HepG2 (cell line): ENCODE measurements around the gene F2RL3. TPM values are rescaled to one million over a fixed set of nuclear protein-coding genes. Genes with fewer than 3 reads are reported as not detected.

Experiments used
- ATAC-seq: fragments of 200-7000 bp; cut with Tn5 transposase; 3 replicates; pipeline ENCODE4 v1.9.1; 2020; ENCODE audit warnings: mild to moderate bottlenecking, moderate library complexity
- BruUV-seq: library from RNA; stranded (reverse); fragments of 400-500 nt; replicated peaks from 2 replicates; lab custom pipeline; 2021; lab: Mats Ljungman, UMichigan
- CTCF ChIA-PET: fragments of 300-600 bp; formaldehyde crosslinking; extraction: SDS; loops from one replicate; lab custom pipeline; 2021; ENCODE audit warnings: low total read pairs, inconsistent platforms, low intra/inter-chr PET ratio; lab: Yijun Ruan, JAX
- POLR2A ChIA-PET: fragments of 350-600 bp; sonication (Branson Sonifier 250); formaldehyde crosslinking; loops from one replicate; lab custom pipeline; 2020; ENCODE audit warnings: antibody characterized with exemption, inconsistent platforms; lab: Yijun Ruan, JAX
- DNase-seq: peaks from one replicate; pipeline ENCODE4 v3.0.0-alpha.2; 2015; ENCODE audit warnings: low spot score
- FAIRE-seq: peaks from 3 replicates; lab custom pipeline; 2011; peaks lifted over from hg19 to GRCh38; lab: Jason Lieb, UNC
- H2AFZ ChIP-seq: one replicate; pipeline ENCODE4 v1.6.1; 2011; ENCODE audit warnings: low read length, inconsistent platforms
- H3K27ac ChIP-seq: fragments of 300-600 bp; 3 replicates; pipeline ENCODE4 v1.8.0; 2011; ENCODE audit warnings: mixed run types, mild to moderate bottlenecking, mixed read lengths, low read length, inconsistent platforms; ENCODE audit not compliant: insufficient read depth; ENCODE audit errors: extremely low read length
- H3K27me3 ChIP-seq, 2 experiments: fragments of 200-600 bp in 1 of 2; 2 replicates in 1 of 2; 3 replicates in 1 of 2; pipeline versions ENCODE4 v1.6.0 to v1.8.0; 2011; ENCODE audit warnings: low read length in 2 of 2, mild to moderate bottlenecking in 2 of 2, moderate library complexity in 2 of 2, inconsistent platforms in 1 of 2; ENCODE audit not compliant: insufficient read depth in 2 of 2, control insufficient read depth in 1 of 2
- H3K36me3 ChIP-seq, 2 experiments: fragments of 200-600 bp in 1 of 2; replicated peaks in 1 of 2; 2 replicates in 1 of 2; 3 replicates in 1 of 2; pipeline versions ENCODE4 v1.5.1 to v1.8.0; 2011; ENCODE audit warnings: low read length in 2 of 2, inconsistent platforms in 1 of 2; ENCODE audit not compliant: insufficient read depth in 2 of 2, control insufficient read depth in 1 of 2
- H3K4me1 ChIP-seq: 2 replicates; pipeline ENCODE4 v1.5.1; 2012; ENCODE audit warnings: low read length, inconsistent platforms; ENCODE audit not compliant: insufficient read depth
- H3K4me2 ChIP-seq: 2 replicates; pipeline ENCODE4 v1.6.0; 2011; ENCODE audit warnings: low read depth, low read length, inconsistent platforms
- H3K4me3 ChIP-seq, 3 experiments: fragments of 200-600 bp in 1 of 3; sonication (generic), shearing (Covaris generic) in 1 of 3; replicated peaks in 1 of 3; 2 replicates each; pipeline ENCODE4 v1.5.1; 2011 to 2016; ENCODE audit warnings: low read length in 3 of 3, inconsistent platforms in 2 of 3, low read depth in 2 of 3, mild to moderate bottlenecking in 2 of 3, control low read depth in 1 of 3, mixed read lengths in 1 of 3; ENCODE audit not compliant: insufficient read depth in 1 of 3
- H3K79me2 ChIP-seq: one replicate; pipeline ENCODE4 v1.6.1; 2011; ENCODE audit warnings: low read length, inconsistent platforms; ENCODE audit not compliant: insufficient read depth
- H3K9ac ChIP-seq: 2 replicates; pipeline ENCODE4 v1.6.0; 2011; ENCODE audit warnings: mild to moderate bottlenecking, low read depth, low read length, inconsistent platforms; ENCODE audit not compliant: insufficient read depth
- H3K9me3 ChIP-seq: 2 replicates; pipeline ENCODE4 v1.5.1; 2012; ENCODE audit warnings: mild to moderate bottlenecking, low read length
- H4K20me1 ChIP-seq: 2 replicates; pipeline ENCODE4 v1.6.0; 2011; ENCODE audit warnings: inconsistent platforms, mild to moderate bottlenecking, low read length, moderate library complexity; ENCODE audit not compliant: insufficient read depth
- CAMTA2 ChIP-seq: sonication (generic); formaldehyde crosslinking; IDR thresholded peaks from 2 replicates; pipeline ENCODE4 v1.4.0; 2020; ENCODE audit warnings: mild to moderate bottlenecking, missing genetic modification reagents, borderline replicate concordance
- HOXD1 ChIP-seq: sonication (generic); formaldehyde crosslinking; IDR thresholded peaks from 2 replicates; pipeline ENCODE4 v1.5.0; 2020; ENCODE audit warnings: missing genetic modification reagents
- KDM5A ChIP-seq: fragments of 200-600 bp; sonication (generic); IDR thresholded peaks from 2 replicates; pipeline ENCODE4 v1.7.0; 2018; ENCODE audit warnings: antibody characterized with exemption, mild to moderate bottlenecking, low read length, borderline replicate concordance
- NFYB ChIP-seq: sonication (generic); formaldehyde crosslinking; IDR thresholded peaks from 2 replicates; pipeline ENCODE4 v1.4.0; 2020; ENCODE audit warnings: missing genetic modification reagents
- NRL ChIP-seq: sonication (generic); formaldehyde crosslinking; IDR thresholded peaks from 2 replicates; pipeline ENCODE4 v1.5.0; 2020; ENCODE audit warnings: missing genetic modification reagents, mild to moderate bottlenecking, moderate library complexity, borderline replicate concordance
- POLR2AphosphoS2 ChIP-seq: IDR thresholded peaks from 2 replicates; pipeline ENCODE4 v1.6.1; 2011; ENCODE audit warnings: low read depth, low read length, improper control_type of control experiment
- XRCC5 ChIP-seq: fragments of 200-400 bp; formaldehyde crosslinking; optimal IDR thresholded peaks from 2 replicates; pipeline ENCODE3; 2017; ENCODE audit warnings: mild to moderate bottlenecking, low read length
- ZNF24 ChIP-seq: fragments of 450-650 bp; IDR thresholded peaks from 2 replicates; pipeline ENCODE4 v1.6.1; 2017; ENCODE audit warnings: antibody characterized with exemption, mild to moderate bottlenecking
- ZNF432 ChIP-seq: sonication (generic); formaldehyde crosslinking; IDR thresholded peaks from 2 replicates; pipeline ENCODE4 v1.5.0; 2020; ENCODE audit warnings: missing genetic modification reagents, mild to moderate bottlenecking, borderline replicate concordance
- ZNF780A ChIP-seq: sonication (generic); formaldehyde crosslinking; IDR thresholded peaks from 2 replicates; pipeline ENCODE4 v1.8.0; 2022; ENCODE audit warnings: mild to moderate bottlenecking, missing genetic modification reagents, moderate library complexity
- WGBS: methylation state at CpG from one replicate; pipeline ENCODE4 v1.1.6; 2017; ENCODE audit warnings: low lambda C conversion rate; 5-methylcytosine and 5-hydroxymethylcytosine counted together
- in situ Hi-C: cut with HindIII; loops from 2 replicates; pipeline ENCODE4 v1.10.0; 2017; ENCODE audit warnings: low pct_unique_long_range_greater_than_20kb; ENCODE audit not compliant: extremely low pct_ligation_motif_present
- intact Hi-C: fragments of 100-400 bp; cut with micrococcal nuclease; formaldehyde crosslinking; loops from one replicate; pipeline ENCODE4 v1.10.0; 2022; ENCODE audit not compliant: unreplicated experiment
- polyA plus RNA-seq, 8 experiments: library from polyadenylated mRNA; depleted of rRNA in 3 of 8; stranded (reverse) in 7 of 8; unstranded in 1 of 8; fragments of >200 nt; fragmentation: Illumina TruSeq in 4 of 8; extraction: Trizol in 4 of 8; gene quantifications; 2 replicates each; pipeline versions ENCODE4 v1.2.1 to v1.2.3, GENCODE V29; 2011 to 2016; ENCODE audit warnings: low read depth in 4 of 8, missing spikeins in 1 of 8, mixed read lengths in 1 of 8; ENCODE audit not compliant: insufficient read depth in 1 of 8
- total RNA-seq, 5 experiments: library from RNA; depleted of rRNA; stranded (reverse); fragments of >200 nt; fragmentation: Illumina TruSeq; extraction: Trizol; gene quantifications; 2 replicates each; pipeline ENCODE4 v1.2.3, GENCODE V29; 2016; ENCODE audit warnings: low read depth in 1 of 5
- TF ChIP-seq, protein P1 (sequence below): sonication (generic); formaldehyde crosslinking; IDR thresholded peaks from 2 replicates; pipeline ENCODE4 v1.9.0; 2022; ENCODE audit warnings: missing genetic modification reagents, mild to moderate bottlenecking, borderline replicate concordance
- TF ChIP-seq, protein P2 (sequence below): IDR thresholded peaks from 2 replicates; pipeline ENCODE4 v1.6.1; 2012; ENCODE audit warnings: low read length, improper control_type of control experiment
- TF ChIP-seq, protein P3 (sequence below): sonication (generic); formaldehyde crosslinking; IDR thresholded peaks from 2 replicates; pipeline ENCODE4 v1.8.0; 2022; ENCODE audit warnings: missing genetic modification reagents, mild to moderate bottlenecking, moderate library complexity, borderline replicate concordance

F2RL3 gene
- total and polyA plus RNA-seq, 2 of the 13 experiments (the other 11 are each of a cell fraction or from before 2014, with no cell fraction given): not detected

DNA sequence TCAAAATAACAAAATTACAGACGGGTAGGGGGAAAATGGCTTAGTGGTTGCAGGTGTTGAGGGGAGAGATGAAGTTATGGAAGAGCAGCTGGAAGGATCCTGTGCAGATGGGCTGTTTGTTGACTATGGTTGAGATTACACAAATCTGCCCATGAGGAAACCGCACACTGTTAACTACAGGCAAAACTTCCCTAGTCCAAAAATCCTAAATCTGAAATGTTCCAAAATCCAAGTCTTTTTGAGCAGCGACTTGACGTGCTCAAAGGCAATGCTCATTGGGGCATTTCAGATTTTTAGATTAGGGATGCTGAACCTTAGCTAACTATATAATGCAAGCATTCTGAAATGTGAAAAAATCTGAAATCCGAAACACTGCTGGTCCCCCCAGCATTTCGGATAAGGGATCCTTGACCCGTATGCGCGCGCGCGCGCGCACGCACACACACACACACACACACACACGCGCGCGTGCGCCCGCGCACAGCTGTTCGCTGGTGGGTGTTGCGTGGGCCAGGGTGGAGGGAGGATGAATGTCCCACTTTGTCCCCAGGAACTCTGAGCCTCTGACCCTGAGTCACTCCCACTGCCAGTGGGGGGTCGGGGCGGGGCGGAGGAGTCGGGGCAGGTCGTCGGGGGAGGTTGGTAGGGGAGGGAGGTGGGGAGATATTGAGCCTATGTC, 6.8 kb downstream of the F2RL3 start:
- no peak overlapping the region for H3K27ac ChIP-seq
- H4K20me1 ChIP-seq: no peaks in the 10 kb centered on the region
- peak overlapping the region in 1 of 3 experiments; percentile 72; a peak in 1 of 6 replicates for H3K4me3 ChIP-seq
- ATAC-seq (no peak), DNase-seq (no peak), FAIRE-seq (no peak)
- in situ Hi-C loops: no loop called here
- no peak overlapping the region for H2AFZ ChIP-seq
- no peak overlapping the region for H3K9ac ChIP-seq
- intact Hi-C loops: no loop called here
- H3K36me3 ChIP-seq: no peaks in the 10 kb centered on the region
- ChIA-PET POLR2A (no interaction called here), CTCF (no interaction called here)
- TF ChIP-seq CAMTA2 (CRISPR knock-in tag) (no peak), ZNF432 (no peak), HOXD1 (CRISPR knock-in tag) (no peak), ZNF24 (no peak), NFYB (no peak), XRCC5 (no peak), ZNF780A (no peak), POLR2AphosphoS2 (no peak), NRL (CRISPR knock-in tag) (no peak), KDM5A (no peak)
- TF ChIP-seq, protein P1, sequence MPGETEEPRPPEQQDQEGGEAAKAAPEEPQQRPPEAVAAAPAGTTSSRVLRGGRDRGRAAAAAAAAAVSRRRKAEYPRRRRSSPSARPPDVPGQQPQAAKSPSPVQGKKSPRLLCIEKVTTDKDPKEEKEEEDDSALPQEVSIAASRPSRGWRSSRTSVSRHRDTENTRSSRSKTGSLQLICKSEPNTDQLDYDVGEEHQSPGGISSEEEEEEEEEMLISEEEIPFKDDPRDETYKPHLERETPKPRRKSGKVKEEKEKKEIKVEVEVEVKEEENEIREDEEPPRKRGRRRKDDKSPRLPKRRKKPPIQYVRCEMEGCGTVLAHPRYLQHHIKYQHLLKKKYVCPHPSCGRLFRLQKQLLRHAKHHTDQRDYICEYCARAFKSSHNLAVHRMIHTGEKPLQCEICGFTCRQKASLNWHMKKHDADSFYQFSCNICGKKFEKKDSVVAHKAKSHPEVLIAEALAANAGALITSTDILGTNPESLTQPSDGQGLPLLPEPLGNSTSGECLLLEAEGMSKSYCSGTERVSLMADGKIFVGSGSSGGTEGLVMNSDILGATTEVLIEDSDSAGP (CRISPR knock-in tag): no peak
- TF ChIP-seq, protein P2, sequence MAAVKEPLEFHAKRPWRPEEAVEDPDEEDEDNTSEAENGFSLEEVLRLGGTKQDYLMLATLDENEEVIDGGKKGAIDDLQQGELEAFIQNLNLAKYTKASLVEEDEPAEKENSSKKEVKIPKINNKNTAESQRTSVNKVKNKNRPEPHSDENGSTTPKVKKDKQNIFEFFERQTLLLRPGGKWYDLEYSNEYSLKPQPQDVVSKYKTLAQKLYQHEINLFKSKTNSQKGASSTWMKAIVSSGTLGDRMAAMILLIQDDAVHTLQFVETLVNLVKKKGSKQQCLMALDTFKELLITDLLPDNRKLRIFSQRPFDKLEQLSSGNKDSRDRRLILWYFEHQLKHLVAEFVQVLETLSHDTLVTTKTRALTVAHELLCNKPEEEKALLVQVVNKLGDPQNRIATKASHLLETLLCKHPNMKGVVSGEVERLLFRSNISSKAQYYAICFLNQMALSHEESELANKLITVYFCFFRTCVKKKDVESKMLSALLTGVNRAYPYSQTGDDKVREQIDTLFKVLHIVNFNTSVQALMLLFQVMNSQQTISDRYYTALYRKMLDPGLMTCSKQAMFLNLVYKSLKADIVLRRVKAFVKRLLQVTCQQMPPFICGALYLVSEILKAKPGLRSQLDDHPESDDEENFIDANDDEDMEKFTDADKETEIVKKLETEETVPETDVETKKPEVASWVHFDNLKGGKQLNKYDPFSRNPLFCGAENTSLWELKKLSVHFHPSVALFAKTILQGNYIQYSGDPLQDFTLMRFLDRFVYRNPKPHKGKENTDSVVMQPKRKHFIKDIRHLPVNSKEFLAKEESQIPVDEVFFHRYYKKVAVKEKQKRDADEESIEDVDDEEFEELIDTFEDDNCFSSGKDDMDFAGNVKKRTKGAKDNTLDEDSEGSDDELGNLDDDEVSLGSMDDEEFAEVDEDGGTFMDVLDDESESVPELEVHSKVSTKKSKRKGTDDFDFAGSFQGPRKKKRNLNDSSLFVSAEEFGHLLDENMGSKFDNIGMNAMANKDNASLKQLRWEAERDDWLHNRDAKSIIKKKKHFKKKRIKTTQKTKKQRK: no peak
- TF ChIP-seq, protein P3, sequence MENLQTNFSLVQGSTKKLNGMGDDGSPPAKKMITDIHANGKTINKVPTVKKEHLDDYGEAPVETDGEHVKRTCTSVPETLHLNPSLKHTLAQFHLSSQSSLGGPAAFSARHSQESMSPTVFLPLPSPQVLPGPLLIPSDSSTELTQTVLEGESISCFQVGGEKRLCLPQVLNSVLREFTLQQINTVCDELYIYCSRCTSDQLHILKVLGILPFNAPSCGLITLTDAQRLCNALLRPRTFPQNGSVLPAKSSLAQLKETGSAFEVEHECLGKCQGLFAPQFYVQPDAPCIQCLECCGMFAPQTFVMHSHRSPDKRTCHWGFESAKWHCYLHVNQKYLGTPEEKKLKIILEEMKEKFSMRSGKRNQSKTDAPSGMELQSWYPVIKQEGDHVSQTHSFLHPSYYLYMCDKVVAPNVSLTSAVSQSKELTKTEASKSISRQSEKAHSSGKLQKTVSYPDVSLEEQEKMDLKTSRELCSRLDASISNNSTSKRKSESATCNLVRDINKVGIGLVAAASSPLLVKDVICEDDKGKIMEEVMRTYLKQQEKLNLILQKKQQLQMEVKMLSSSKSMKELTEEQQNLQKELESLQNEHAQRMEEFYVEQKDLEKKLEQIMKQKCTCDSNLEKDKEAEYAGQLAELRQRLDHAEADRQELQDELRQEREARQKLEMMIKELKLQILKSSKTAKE (CRISPR knock-in tag): no peak
- peaks cover 4 to 45% of the 10 kb centered on the region in 2 experiments; a peak in 4 of 5 replicates for H3K27me3 ChIP-seq
- H3K9me3 ChIP-seq: no peaks in the 10 kb centered on the region
- H3K79me2 ChIP-seq: no peaks in the 10 kb centered on the region
- peak overlapping the region; percentile 86; the same call in 1 of the 2 replicates for H3K4me2 ChIP-seq
- H3K4me1 ChIP-seq: peaks cover 45% of the 10 kb centered on the region
- WGBS: 65% methylated on average over 30 of the region's 30 CpGs
- no TSS peak for BruUV-seq
